H1 (cell line): ENCODE results near the gene OSBP2. TPM values are rescaled to one million over a fixed set of nuclear protein-coding genes. Genes with fewer than 3 reads are reported as not detected.

Source experiments
- CTCF ChIA-PET: fragments of 300-600 bp; sonication (Branson Sonifier 250); formaldehyde crosslinking; loops from one replicate; lab custom pipeline; 2021; ENCODE audit not compliant: partially characterized antibody; lab: Charles Lee
- POLR2A ChIA-PET: fragments of 300-600 bp; sonication (Branson Sonifier 250); formaldehyde crosslinking; loops from one replicate; lab custom pipeline; 2021; ENCODE audit warnings: inconsistent platforms; ENCODE audit not compliant: partially characterized antibody; lab: Charles Lee
- DNase-seq, 2 experiments: peaks; one replicate each; pipeline versions ENCODE4 v3.0.0 to v3.0.0-alpha.2; 2010 to 2022; ENCODE audit warnings: low spot score in 2 of 2, low read depth in 1 of 2, mixed read lengths in 1 of 2
- FAIRE-seq: peaks from 2 replicates; lab custom pipeline; 2011; peaks lifted over from hg19 to GRCh38; lab: Jason Lieb, UNC
- H2AFZ ChIP-seq: 2 replicates; pipeline ENCODE4 v1.8.1; 2012; ENCODE audit warnings: low read length, inconsistent platforms
- H2AK5ac ChIP-seq: 2 replicates; pipeline ENCODE4 v1.6.1; 2013; ENCODE audit warnings: low read depth, low read length
- H2BK120ac ChIP-seq: replicated peaks from 2 replicates; pipeline ENCODE3; 2013; ENCODE audit warnings: low read depth, low read length, inconsistent platforms
- H2BK12ac ChIP-seq: 2 replicates; pipeline ENCODE4 v1.6.1; 2013; ENCODE audit warnings: low read depth, low read length
- H2BK15ac ChIP-seq: 2 replicates; pipeline ENCODE4 v1.6.1; 2013; ENCODE audit warnings: low read length
- H2BK20ac ChIP-seq: 2 replicates; pipeline ENCODE4 v1.6.1; 2013; ENCODE audit warnings: low read length
- H2BK5ac ChIP-seq: 2 replicates; pipeline ENCODE4 v1.6.1; 2013; ENCODE audit warnings: low read depth, low read length
- H3K14ac ChIP-seq: 2 replicates; pipeline ENCODE4 v1.6.1; 2013; ENCODE audit warnings: inconsistent platforms; ENCODE audit not compliant: insufficient read length
- H3K18ac ChIP-seq: 2 replicates; pipeline ENCODE4 v1.6.1; 2013; ENCODE audit warnings: low read length; ENCODE audit errors: extremely low read depth
- H3K23ac ChIP-seq: 2 replicates; pipeline ENCODE4 v1.6.1; 2013; ENCODE audit warnings: inconsistent platforms; ENCODE audit not compliant: insufficient read length
- H3K23me2 ChIP-seq: 2 replicates; pipeline ENCODE4 v1.6.1; 2013; ENCODE audit warnings: low read depth, low read length
- H3K27ac ChIP-seq: 2 replicates; pipeline ENCODE4 v1.6.1; 2011; ENCODE audit warnings: low read depth, low read length, inconsistent platforms
- H3K27me3 ChIP-seq, 4 experiments: replicated peaks in 1 of 4; 1 replicate in 1 of 4; 2 replicates in 3 of 4; pipeline versions ENCODE4 v1.6.1 to v1.8.1; 2011 to 2013; ENCODE audit warnings: low read length in 3 of 4, mild to moderate bottlenecking in 3 of 4, inconsistent platforms in 2 of 4, mixed read lengths in 2 of 4, moderate library complexity in 1 of 4; ENCODE audit not compliant: control insufficient read depth in 3 of 4, insufficient read depth in 3 of 4; ENCODE audit errors: extremely low read depth in 1 of 4
- H3K36me3 ChIP-seq, 4 experiments: 2 replicates each; pipeline versions ENCODE4 v1.6.1 to v1.8.1; 2011 to 2013; ENCODE audit warnings: mild to moderate bottlenecking in 4 of 4, low read length in 3 of 4, moderate library complexity in 2 of 4, control low read depth in 1 of 4, inconsistent platforms in 1 of 4; ENCODE audit not compliant: insufficient read depth in 4 of 4, control insufficient read depth in 2 of 4
- H3K4ac ChIP-seq: replicated peaks from 2 replicates; pipeline ENCODE3; 2013; ENCODE audit warnings: low read length, low read depth, mixed read lengths, inconsistent platforms; ENCODE audit not compliant: insufficient read length
- H3K4me1 ChIP-seq, 4 experiments: replicated peaks in 1 of 4; 1 replicate in 1 of 4; 2 replicates in 3 of 4; pipeline versions ENCODE4 v1.6.1 to v1.8.1; 2011 to 2013; ENCODE audit warnings: low read length in 3 of 4, inconsistent platforms in 2 of 4, mixed read lengths in 1 of 4; ENCODE audit not compliant: insufficient read depth in 4 of 4, control insufficient read depth in 3 of 4
- H3K4me2 ChIP-seq, 2 experiments: 2 replicates each; pipeline versions ENCODE4 v1.6.1 to v1.8.1; 2011 to 2013; ENCODE audit warnings: low read depth in 2 of 2, low read length in 2 of 2, control low read depth in 1 of 2, inconsistent platforms in 1 of 2, mild to moderate bottlenecking in 1 of 2; ENCODE audit not compliant: insufficient read depth in 1 of 2
- H3K4me3 ChIP-seq, 4 experiments: fragments of 200-600, 300-600 bp in 1 of 4; sonication (generic), shearing (Covaris generic), sonication (Bioruptor Twin) in 1 of 4; 2 replicates each; pipeline versions ENCODE4 v1.5.1 to v1.8.1; 2011 to 2016; ENCODE audit warnings: low read length in 4 of 4, low read depth in 3 of 4, control low read depth in 2 of 4, inconsistent platforms in 2 of 4, mild to moderate bottlenecking in 2 of 4, mixed read lengths in 1 of 4, moderate library complexity in 1 of 4; ENCODE audit not compliant: insufficient read depth in 2 of 4; ENCODE audit errors: extremely low read depth in 1 of 4
- H3K56ac ChIP-seq: replicated peaks from 2 replicates; pipeline ENCODE3; 2013; ENCODE audit warnings: low read depth, mild to moderate bottlenecking, mixed read lengths, low read length, inconsistent platforms; ENCODE audit not compliant: insufficient read length
- H3K79me1 ChIP-seq: 2 replicates; pipeline ENCODE4 v1.6.1; 2013; ENCODE audit warnings: low read depth, low read length, control low read depth
- H3K79me2 ChIP-seq, 2 experiments: 2 replicates each; pipeline versions ENCODE4 v1.6.1 to v1.8.1; 2012 to 2013; ENCODE audit warnings: low read length in 2 of 2, mild to moderate bottlenecking in 2 of 2, inconsistent platforms in 1 of 2; ENCODE audit not compliant: insufficient read depth in 2 of 2, control insufficient read depth in 1 of 2
- H3K9ac ChIP-seq, 4 experiments: replicated peaks in 1 of 4; 1 replicate in 1 of 4; 2 replicates in 3 of 4; pipeline versions ENCODE4 v1.6.1 to v1.8.1; 2011 to 2013; ENCODE audit warnings: low read depth in 3 of 4, low read length in 3 of 4, control low read depth in 2 of 4, mild to moderate bottlenecking in 2 of 4, moderate library complexity in 2 of 4, inconsistent platforms in 1 of 4; ENCODE audit errors: extremely low read depth in 1 of 4
- H3K9me3 ChIP-seq, 2 experiments: 2 replicates each; pipeline versions ENCODE4 v1.6.1 to v1.8.1; 2012 to 2013; ENCODE audit warnings: mild to moderate bottlenecking in 2 of 2, moderate library complexity in 2 of 2, control low read depth in 1 of 2, inconsistent platforms in 1 of 2, low read depth in 1 of 2, low read length in 1 of 2, mixed read lengths in 1 of 2; ENCODE audit not compliant: insufficient read depth in 2 of 2
- H4K20me1 ChIP-seq, 2 experiments: replicated peaks in 1 of 2; 2 replicates each; pipeline versions ENCODE3 to v1.8.1; 2011 to 2013; ENCODE audit warnings: inconsistent platforms in 2 of 2, low read length in 2 of 2, mild to moderate bottlenecking in 1 of 2; ENCODE audit not compliant: insufficient read depth in 2 of 2, control insufficient read depth in 1 of 2
- H4K5ac ChIP-seq: 2 replicates; pipeline ENCODE4 v1.6.1; 2013; ENCODE audit warnings: low read length, low read depth, mixed read lengths, inconsistent platforms; ENCODE audit not compliant: insufficient read length
- H4K8ac ChIP-seq: 2 replicates; pipeline ENCODE4 v1.8.0; 2013; ENCODE audit warnings: mild to moderate bottlenecking, moderate library complexity, low read length, inconsistent platforms; ENCODE audit not compliant: insufficient read depth; ENCODE audit errors: extremely low read depth
- H4K91ac ChIP-seq: replicated peaks from 2 replicates; pipeline ENCODE3; 2013; ENCODE audit warnings: low read length, mixed read lengths, inconsistent platforms; ENCODE audit not compliant: insufficient read length
- ATF3 ChIP-seq: IDR thresholded peaks from 2 replicates; pipeline ENCODE4 v1.6.1; 2011; ENCODE audit warnings: low read depth, mild to moderate bottlenecking, low read length; ENCODE audit not compliant: insufficient read depth
- GABPA ChIP-seq: IDR thresholded peaks from 2 replicates; pipeline ENCODE4 v1.6.1; 2011; ENCODE audit warnings: mild to moderate bottlenecking, low read length, moderate library complexity, borderline replicate concordance; ENCODE audit not compliant: insufficient read depth
- NANOG ChIP-seq: IDR thresholded peaks from 2 replicates; pipeline ENCODE4 v1.6.1; 2011; ENCODE audit warnings: low read length, low read depth, mild to moderate bottlenecking, inconsistent platforms; ENCODE audit not compliant: insufficient read depth, poor library complexity, severe bottlenecking
- SIX5 ChIP-seq: IDR thresholded peaks from 2 replicates; pipeline ENCODE4 v1.6.1; 2011; ENCODE audit warnings: mild to moderate bottlenecking, low read depth, low read length
- SP2 ChIP-seq: IDR thresholded peaks from 2 replicates; pipeline ENCODE4 v1.6.1; 2012; ENCODE audit warnings: mild to moderate bottlenecking, low read length, inconsistent platforms
- TBP ChIP-seq: IDR thresholded peaks from 2 replicates; pipeline ENCODE4 v1.6.1; 2011; ENCODE audit warnings: low read depth, low read length, improper control_type of control experiment
- YY1 ChIP-seq: IDR thresholded peaks from 2 replicates; pipeline ENCODE4 v1.6.1; 2011; ENCODE audit warnings: low read depth, mild to moderate bottlenecking, low read length
- ZNF274 ChIP-seq: IDR thresholded peaks from 2 replicates; pipeline ENCODE4 v1.7.0; 2012; ENCODE audit warnings: low read length, borderline replicate concordance; ENCODE audit errors: extremely low read depth
- WGBS, 2 experiments: shearing (Covaris generic) in 1 of 2; methylation state at CpG; one replicate each; pipeline versions ENCODE4 v1.1.6 to v1.1.7; 2013 to 2015; ENCODE audit warnings: low lambda C conversion rate in 2 of 2, mixed read lengths in 2 of 2, inconsistent platforms in 1 of 2, low coverage in 1 of 2, missing lambda C conversion rate in 1 of 2; ENCODE audit not compliant: insufficient replicate concordance in 2 of 2, insufficient coverage in 1 of 2, insufficient read length in 1 of 2; ENCODE audit errors: extremely low coverage in 1 of 2, missing lambda C conversion rate in 1 of 2; 5-methylcytosine and 5-hydroxymethylcytosine counted together
- polyA plus RNA-seq, 7 experiments: library from polyadenylated mRNA; depleted of rRNA in 3 of 7; stranded (reverse) in 5 of 7; unstranded in 2 of 7; fragments of >200 nt in 5 of 7; fragments of 200-250 nt in 2 of 7; gene quantifications; 1 replicate in 5 of 7; 2 replicates in 1 of 7; 4 replicates in 1 of 7; pipeline versions ENCODE4 v1.2.1 to v1.2.3, GENCODE V29; 2011 to 2013; ENCODE audit warnings: missing spikeins in 2 of 7, mixed read lengths in 2 of 7
- total RNA-seq: library from RNA; stranded (reverse); fragmentation: NEBNext Ultra II Directional; extraction: Animal tissue kit (Norgen Biotek cat#: 25700); gene quantifications from 2 replicates; pipeline ENCODE4 v1.2.1, GENCODE V29; 2021
- TF ChIP-seq, protein P1 (sequence below): IDR thresholded peaks from 2 replicates; pipeline ENCODE4 v1.6.1; 2011; ENCODE audit warnings: low read length, improper control_type of control experiment

Gene OSBP2
- total and polyA plus RNA-seq, 2 of the 8 experiments (the other 6 are each of a cell fraction or from before 2014, with no cell fraction given) = 3.4 to 3.7 TPM

- no peak overlapping the region for H3K4me2 ChIP-seq
- no peak overlapping the region for H2BK20ac ChIP-seq
- ChIA-PET CTCF (interaction anchor here (0.5 to 1.5 kb wide), 8 partner anchors 8 to 199 kb away, joined by 3 to 4 read pairs (median 3); no protein-coding TSS in a partner anchor), POLR2A (interaction anchor here (0.9 to 1.4 kb wide), 2 partner anchors 15 to 72 kb away, joined by 3 to 5 read pairs; partner anchors contain the start of genes MORC2 and TUG1)
- TF ChIP-seq GABPA (no peak), TBP (no peak), ZNF274 (no peak), ATF3 (no peak), NANOG (no peak), YY1 (no peak), SIX5 (no peak), SP2 (no peak)
- TF ChIP-seq, protein P1, sequence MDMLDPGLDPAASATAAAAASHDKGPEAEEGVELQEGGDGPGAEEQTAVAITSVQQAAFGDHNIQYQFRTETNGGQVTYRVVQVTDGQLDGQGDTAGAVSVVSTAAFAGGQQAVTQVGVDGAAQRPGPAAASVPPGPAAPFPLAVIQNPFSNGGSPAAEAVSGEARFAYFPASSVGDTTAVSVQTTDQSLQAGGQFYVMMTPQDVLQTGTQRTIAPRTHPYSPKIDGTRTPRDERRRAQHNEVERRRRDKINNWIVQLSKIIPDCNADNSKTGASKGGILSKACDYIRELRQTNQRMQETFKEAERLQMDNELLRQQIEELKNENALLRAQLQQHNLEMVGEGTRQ = no peak
- peaks cover 20 to 83% (median 70%) of the 10 kb centered on the region in 4 experiments for H3K36me3 ChIP-seq
- no peak overlapping the region for H4K5ac ChIP-seq
- no peak overlapping the region for H3K56ac ChIP-seq
- no peak overlapping the region for H2BK120ac ChIP-seq
- no peaks in the 10 kb centered on the region for H3K23me2 ChIP-seq
- no peak overlapping the region for H2BK5ac ChIP-seq
- H2AFZ ChIP-seq = no peak overlapping the region
- H3K4me3 ChIP-seq = no peak overlapping the region
- no peak overlapping the region for H3K14ac ChIP-seq
- no peak overlapping the region for H2BK12ac ChIP-seq
- H3K9me3 ChIP-seq = no peaks in the 10 kb centered on the region
- H3K23ac ChIP-seq = no peak overlapping the region
- no peak overlapping the region for H4K8ac ChIP-seq
- no peak overlapping the region for H3K9ac ChIP-seq
- no peak for FAIRE-seq
- no peak overlapping the region for H3K4ac ChIP-seq
- H3K4me1 ChIP-seq = no peaks in the 10 kb centered on the region
- H3K18ac ChIP-seq = no peak overlapping the region
- H4K91ac ChIP-seq = no peak overlapping the region
- no peak overlapping the region for H2BK15ac ChIP-seq
- no peak overlapping the region for H2AK5ac ChIP-seq
- no peaks in the 10 kb centered on the region for H3K27me3 ChIP-seq
- H3K27ac ChIP-seq = no peak overlapping the region
- 71% methylated on average over 2 of the region's 2 CpGs; no CpG with 5 or more reads in 1 of the 2 experiments for WGBS, 2 experiments
- no peak for DNase-seq
- H3K79me2 ChIP-seq = peaks cover 0 to 21% of the 10 kb centered on the region in 2 experiments; a peak in 2 of 4 replicates
- H3K79me1 ChIP-seq = peaks cover 3% of the 10 kb centered on the region; the same call in 1 of the 2 replicates
- H4K20me1 ChIP-seq = peaks cover 1 to 12% of the 10 kb centered on the region in 2 experiments
Observed at GRCh38 chr22:30953206-30953605, 258.5 kb downstream of the OSBP2 start.
